DOHH2 (cell line): ENCODE measurements around the gene ADAMTS3.

Source experiments
- EZH2phosphoT487 ChIP-seq: fragments of 200-600 bp; sonication (generic); IDR thresholded peaks from 2 replicates; pipeline ENCODE4 v1.6.1; 2017; ENCODE audit warnings: borderline replicate concordance, mild to moderate bottlenecking, antibody characterized with exemption, low read length, moderate library complexity, mixed read lengths
- TF ChIP-seq, protein P1 (sequence below): fragments of 200-600 bp; sonication (generic); IDR thresholded peaks from one replicate; pipeline ENCODE4 v1.5.1; 2014; ENCODE audit warnings: antibody characterized with exemption, mild to moderate bottlenecking, low read depth, low read length; ENCODE audit not compliant: poor library complexity, severe bottlenecking

DNA sequence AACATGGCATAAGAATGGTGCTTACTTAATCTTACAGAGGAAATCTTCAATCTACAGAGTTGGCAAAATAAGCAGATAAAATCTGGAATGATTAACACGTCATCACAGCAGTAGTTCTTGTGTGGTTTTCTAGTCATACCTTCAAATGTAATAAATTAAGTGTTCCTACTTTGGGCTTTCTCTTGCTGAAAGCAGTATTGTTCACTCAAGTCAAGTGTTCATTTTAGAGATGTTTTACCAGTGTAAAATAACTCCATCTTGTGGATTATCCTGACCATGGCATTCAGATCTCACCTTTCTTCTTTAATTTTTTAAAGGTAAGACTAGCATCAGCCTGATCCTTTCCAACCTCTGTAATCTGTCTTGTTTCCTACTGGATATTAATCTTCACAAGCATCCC is 72.9 kb downstream of the ADAMTS3 start:
- TF ChIP-seq, protein P1, sequence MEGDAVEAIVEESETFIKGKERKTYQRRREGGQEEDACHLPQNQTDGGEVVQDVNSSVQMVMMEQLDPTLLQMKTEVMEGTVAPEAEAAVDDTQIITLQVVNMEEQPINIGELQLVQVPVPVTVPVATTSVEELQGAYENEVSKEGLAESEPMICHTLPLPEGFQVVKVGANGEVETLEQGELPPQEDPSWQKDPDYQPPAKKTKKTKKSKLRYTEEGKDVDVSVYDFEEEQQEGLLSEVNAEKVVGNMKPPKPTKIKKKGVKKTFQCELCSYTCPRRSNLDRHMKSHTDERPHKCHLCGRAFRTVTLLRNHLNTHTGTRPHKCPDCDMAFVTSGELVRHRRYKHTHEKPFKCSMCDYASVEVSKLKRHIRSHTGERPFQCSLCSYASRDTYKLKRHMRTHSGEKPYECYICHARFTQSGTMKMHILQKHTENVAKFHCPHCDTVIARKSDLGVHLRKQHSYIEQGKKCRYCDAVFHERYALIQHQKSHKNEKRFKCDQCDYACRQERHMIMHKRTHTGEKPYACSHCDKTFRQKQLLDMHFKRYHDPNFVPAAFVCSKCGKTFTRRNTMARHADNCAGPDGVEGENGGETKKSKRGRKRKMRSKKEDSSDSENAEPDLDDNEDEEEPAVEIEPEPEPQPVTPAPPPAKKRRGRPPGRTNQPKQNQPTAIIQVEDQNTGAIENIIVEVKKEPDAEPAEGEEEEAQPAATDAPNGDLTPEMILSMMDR, result no peak
- TF ChIP-seq EZH2phosphoT487, result no peak
